Measurements from ENCODE around the gene ACP2.
"Not testable (repeated sequence)": the region's sequence is repeated elsewhere in the genome, so short reads cannot be mapped to it uniquely, and the experiment has no call there.

Gene ACP2

DNA sequence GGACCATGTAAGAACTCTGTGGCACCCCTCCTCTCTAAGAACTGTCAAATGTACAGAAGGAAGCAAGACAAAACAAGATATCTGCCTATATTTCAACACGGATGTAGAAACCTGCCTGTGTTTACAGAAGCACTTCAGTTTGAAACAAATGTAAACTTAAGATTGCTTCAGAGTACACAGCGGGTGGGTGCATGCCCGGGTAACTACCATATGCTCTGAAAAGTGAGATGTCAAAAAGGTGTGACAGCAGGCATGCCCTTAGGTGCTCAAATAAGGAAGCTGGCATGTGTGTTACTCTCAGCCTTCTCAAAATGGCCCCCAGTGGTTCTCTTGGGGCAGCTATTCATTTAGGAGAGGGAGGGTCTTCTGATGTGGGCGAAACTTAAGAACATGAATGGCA is 5.2 kb downstream of the ACP2 start:
- DNase-seq (ENCODE audit: low read depth), result no peak

DNA sequence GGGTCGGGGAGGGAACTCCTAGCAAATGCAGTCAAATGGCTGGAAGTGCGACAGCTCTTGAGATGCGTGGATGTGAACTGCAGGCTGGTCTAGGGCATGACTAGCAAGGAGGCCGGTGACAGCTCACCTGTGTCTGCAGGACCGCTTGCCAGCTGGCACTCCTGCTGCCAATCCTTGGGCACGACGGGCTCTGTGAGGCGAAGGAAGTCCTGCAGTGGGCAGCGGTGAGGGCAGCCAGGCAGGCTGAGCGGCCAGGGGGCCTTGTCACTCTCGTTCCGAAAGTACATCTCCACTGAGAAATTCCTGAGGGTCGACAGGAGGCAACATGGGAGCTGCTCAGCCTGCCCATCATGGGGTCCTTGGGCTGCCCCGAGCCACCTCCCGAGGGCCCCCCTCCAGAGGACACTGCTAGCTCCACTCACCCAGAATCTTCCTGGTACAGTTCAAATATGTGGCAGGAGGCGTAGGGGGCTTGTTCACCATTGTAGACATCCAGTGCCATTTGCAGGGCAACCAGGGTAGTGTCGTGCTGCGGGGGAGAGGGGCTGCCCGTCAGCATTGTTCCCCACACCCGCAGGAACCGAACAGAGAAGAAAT is 5.9 kb downstream of the ACP2 start:
- no peak for DNase-seq (ENCODE audit: low read depth)

DNA sequence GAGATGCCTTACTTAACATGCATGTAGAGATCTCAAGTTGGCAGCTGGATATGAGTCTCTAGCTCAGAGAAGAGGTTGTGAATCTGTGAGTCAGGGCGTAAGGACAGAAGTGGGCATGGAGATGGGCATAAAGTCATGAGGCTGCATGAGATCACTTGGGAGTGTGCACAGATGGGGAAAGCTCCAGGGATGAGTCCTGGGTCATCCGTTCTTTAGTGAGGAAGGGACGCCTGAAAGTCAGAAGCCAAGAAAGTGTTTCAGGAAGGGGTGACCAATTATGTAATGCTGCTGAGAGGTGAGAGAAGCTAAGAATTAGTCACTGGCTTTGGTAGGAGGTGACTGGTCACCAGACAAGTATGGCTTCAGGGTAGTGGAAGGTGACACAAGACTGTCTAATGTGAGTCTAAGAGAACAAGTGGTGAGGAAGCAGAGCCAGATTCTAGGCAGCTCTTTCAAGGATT is 6.7 kb downstream of the ACP2 start:
- no peak for DNase-seq (ENCODE audit: low read depth)

DNA sequence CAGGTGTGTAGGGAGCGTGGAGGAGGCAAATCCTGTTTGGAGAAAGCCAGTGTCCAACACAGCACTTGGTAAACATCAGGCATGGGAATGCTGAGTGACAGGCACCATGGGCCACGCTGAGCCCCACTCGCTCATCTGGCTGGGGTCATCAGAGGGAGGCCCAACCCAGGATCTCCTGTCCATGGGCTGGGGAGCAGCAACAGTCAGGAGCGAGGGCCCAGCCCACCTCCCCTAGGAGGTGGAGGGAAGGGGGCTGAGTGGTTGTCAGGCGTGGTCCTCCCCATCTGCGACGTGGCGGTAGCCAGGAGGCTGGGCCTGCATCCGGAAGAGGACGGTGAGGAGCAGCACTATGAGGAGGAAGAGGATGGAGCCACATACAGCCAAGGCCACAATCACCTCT is 8.8 kb downstream of the ACP2 start:
- no peak for DNase-seq (ENCODE audit: low read depth)

DNA sequence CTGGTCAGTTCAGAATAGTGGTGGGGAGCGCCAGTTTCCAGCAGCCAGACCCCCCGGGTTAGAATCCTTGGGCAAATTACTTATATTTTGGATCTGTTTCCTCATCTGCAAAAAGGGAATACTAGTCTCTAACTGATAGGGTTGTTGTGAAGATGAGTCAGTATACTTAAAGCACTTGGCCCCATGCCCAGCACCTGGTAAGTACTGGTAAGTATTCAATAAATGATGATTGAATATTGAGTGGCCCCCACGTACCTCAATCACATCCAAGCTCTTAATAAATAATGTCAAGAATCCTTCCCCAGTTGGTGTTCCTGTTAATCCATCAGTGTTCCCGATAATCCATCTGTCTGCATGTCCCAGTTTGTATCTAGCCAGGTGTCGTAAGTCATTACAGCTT is 12.1 kb downstream of the ACP2 start:
- no peak for DNase-seq (ENCODE audit: low read depth)

DNA sequence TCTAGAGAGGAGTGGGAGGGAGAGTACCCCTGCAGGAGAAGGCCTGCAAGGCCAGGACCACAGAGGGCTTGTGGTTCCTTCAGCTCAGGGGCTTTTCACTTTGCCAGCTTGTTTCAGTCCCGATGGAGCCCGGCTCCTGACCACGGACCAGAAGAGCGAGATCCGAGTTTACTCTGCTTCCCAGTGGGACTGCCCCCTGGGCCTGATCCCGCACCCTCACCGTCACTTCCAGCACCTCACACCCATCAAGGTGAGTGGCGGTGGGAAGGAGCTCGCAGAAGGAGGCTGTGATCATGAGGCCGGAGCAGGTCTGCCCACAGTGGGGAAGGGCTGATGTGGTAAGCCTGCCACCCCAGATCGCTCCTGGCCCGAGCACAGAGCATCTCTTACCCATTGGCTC is 13.5 kb downstream of the ACP2 start:
- no peak for DNase-seq (ENCODE audit: low read depth)

DNA sequence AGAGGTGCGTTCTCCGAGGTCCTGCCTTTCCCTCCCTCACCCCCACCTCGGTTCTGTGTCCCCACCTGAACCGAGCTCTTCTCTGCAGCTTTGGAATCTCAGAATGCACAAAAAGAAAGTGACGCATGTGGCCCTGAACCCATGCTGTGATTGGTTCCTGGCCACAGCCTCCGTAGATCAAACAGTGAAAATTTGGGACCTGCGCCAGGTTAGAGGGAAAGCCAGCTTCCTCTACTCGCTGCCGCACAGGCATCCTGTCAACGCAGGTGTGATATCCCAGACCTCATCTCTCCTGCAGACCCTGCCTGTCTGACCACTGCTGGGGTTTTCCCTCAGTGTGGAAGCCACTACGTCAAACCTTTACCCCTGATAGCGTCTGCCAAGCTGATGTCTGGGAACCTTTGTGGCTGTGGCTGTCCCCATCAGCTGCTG is 13.9 kb downstream of the ACP2 start:
- DNase-seq (ENCODE audit: low read depth), result no peak

DNA sequence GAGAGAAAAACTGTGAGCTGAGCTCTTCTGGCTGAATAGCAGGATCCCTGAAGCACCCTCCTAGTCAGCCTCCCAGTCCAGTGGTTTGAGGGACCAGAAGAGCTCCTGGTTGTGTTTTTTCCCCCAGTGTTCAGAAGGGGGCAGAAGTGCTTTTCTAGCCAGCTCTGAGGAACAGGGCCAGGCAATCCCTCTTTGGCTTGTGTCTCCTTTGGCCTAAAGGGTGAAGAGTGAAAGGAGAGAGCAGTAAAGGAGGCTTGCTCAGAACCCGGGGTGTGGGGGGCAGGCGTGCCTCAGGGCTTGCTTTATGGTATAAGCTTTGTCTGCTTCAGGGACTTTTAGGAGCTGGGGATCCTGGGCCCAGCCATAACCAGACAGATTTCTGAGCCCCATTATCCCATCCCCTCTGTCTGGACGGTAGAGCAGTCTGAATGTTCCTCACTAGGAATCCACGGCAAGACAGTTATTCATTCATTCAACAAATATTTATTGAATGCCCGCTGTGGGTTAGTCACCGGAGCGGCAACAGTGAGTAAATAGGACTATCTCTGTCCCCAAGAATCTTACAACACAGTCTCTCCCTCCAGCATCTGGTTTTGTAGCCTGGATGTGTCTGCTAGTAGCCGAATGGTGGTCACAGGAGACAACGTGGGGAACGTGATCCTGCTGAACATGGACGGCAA is 14.5 kb downstream of the ACP2 start:
- DNase-seq (ENCODE audit: low read depth), result peak; percentile 56

DNA sequence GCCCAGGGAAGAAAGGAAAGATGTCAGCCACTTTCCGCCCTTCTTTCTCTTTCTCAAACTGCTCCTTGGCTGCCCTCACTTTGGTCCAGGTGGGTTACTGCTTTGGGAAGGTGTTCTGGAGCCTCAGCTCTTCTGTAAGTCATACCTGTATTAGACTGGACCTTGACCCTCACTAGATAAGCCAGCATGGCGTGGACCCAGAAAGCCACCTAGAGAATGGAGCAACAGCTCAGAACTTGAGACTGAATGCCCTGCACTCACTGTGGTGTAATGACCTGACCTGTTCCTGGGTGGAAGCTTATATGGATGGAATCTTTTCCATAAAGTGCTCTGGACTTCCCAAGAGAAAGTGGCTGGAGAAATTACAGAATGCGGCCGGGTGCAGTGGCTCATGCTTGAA is 15.6 kb downstream of the ACP2 start:
- DNase-seq (ENCODE audit: low read depth), result no peak

DNA sequence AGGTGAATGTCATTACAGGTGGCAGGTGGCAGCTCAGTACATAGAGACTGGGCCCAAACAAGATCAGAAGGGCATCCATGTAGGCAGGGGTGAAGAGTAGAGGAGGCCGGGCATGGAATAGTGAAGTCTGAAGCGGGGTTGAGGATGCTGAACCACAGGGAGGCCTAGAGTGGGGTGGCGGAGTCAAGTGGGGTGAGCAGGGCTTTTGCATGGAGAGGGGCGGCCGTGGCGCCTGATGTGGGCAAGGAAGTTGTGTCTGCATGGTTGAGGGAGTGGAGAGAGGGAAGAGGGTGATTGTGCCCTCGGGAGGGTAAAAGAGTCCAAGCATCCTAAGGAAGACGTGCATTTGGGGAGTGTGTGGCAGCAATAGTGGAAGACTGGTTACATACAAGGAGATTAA is 19.5 kb downstream of the ACP2 start:
- no peak for DNase-seq (ENCODE audit: low read depth)

DNA sequence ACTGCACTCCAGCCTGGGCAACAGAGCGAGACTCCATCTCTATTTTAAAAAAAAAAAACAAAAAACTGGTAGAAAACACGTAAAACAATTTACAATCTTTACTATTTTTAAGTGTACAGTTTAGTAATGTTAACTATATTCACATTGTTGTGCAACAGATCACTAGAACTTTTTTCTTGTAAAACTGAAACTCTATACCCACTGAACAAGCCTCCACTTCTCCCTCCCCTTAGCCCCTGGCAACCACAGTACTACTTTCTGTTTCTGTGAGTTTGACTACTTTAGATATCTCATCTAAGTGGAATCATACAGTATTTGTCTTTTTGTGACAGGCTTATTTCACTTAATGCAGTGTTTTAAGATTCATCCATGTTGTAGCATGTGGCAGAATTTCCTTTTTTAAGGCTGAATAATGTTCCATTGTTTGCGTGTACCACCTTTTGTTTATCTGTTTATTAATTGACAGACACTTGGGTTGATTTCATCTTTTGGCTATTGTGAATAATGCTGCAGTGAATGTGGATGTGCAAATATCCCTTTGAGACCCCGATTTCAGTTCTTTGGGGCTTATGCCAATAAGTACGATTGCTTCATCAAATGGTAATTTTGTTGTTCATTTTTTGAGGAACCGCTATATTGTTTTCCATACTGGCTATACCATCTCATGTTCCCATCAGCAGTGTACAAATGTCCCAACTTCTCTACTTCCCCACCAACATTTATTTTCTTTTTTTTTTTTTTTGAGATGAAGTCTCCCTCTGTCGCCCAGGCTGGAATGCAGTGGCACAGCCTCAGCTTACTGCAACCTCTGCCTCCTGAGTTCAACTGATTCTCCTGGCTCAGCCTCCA is 22.8 kb downstream of the ACP2 start:
- no peak for DNase-seq (ENCODE audit: low read depth)

DNA sequence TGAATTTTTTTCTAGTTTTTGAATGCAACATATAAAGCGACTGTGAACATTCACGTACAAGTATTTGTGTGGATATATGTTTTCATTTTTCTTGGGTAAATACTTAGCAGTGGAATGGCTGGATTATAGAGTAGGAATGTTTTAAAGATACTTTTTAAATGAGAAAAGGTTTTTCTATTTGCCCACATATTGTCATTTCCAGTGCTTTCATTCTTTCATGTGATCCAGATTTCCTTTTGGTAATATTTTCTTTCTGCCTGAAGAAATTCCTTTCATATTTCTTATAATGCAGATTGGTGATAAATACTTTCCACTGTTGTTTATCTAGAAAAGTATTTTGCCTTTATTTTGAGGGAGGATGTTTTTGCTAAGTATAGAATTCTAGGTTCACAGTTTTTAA is 25.9 kb downstream of the ACP2 start:
- no peak for DNase-seq (ENCODE audit: low read depth)

DNA sequence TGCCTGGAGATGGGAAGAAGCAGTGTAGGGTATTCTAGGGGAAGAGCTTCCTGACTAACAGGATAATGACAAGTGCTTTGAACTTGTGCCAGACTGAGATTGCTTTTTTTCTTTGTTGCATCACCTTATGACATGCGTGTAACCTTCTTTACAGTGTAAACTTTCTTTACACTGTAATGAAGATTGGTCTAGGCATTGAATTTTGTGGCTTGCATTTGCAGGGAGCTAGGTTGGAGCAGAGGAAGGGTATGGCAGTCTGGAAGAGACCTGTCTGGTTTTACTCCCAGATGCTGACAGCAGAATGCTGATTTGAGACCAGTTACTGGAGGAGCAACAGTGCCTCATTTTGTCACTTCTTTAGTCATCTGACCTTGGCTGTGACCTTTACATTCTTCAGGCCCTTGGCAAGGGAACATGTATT is 28.2 kb downstream of the ACP2 start:
- peak; percentile 32 for DNase-seq (ENCODE audit: low read depth)

DNA sequence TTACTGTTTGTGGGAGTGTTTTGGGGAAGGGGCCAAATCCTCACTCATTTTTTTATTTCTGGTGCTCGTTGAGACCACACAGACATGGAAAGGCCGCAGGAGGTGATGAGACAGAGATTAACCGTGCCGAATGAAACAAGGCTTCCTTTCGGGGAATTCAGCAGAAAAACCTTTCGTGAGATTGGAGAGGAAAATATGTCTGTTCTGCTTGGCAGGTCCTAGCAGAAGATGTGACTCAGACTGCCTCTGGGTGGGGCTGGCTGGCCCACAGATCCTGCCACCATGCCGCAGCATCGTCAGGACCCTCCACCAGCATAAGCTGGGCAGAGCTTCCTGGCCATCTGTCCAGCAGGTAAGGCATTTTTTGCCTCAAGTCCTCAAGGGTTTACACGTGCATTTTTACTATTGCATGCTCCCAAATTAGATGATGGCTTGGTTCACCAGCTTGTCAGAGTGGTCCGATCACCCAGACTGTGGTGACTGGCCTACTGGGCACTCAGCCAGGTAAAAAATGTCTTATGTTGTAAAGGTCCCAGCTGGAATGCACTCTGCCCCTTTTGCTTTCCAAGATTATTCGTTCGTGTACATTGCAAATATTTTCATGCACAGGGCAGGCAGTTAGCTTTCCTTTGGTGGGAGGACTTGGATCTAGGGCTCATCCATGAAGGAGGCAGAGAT is 32.4 kb downstream of the ACP2 start:
- peak; percentile 34 for DNase-seq (ENCODE audit: low read depth)

DNA sequence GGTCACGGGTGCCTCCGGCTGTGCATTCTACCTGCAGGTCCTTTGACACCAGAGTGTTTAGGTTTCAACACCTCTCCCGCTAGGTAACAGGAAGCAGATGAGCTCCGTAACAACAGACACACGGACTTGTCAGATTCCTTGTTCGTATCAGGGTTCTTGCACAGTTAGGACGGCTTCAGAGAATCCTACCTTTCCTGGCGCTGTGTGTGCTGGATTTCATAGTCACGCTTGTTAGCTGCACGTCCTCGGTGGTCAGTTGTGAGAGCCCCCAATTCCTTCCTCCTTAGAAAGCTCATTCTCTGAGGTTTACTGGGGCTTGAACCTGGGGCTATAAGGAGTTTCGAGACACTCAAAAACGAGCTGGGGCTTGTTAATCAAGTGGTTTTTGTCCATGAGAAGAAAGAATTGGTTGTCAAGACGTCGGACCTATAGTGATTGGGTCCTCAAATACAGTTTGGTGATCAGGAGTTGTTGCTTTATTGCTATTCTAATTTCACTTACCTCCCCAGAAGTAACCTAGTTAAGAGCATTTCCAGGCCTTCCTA is 33.2 kb downstream of the ACP2 start:
- DNase-seq (ENCODE audit: low read depth), result no peak

DNA sequence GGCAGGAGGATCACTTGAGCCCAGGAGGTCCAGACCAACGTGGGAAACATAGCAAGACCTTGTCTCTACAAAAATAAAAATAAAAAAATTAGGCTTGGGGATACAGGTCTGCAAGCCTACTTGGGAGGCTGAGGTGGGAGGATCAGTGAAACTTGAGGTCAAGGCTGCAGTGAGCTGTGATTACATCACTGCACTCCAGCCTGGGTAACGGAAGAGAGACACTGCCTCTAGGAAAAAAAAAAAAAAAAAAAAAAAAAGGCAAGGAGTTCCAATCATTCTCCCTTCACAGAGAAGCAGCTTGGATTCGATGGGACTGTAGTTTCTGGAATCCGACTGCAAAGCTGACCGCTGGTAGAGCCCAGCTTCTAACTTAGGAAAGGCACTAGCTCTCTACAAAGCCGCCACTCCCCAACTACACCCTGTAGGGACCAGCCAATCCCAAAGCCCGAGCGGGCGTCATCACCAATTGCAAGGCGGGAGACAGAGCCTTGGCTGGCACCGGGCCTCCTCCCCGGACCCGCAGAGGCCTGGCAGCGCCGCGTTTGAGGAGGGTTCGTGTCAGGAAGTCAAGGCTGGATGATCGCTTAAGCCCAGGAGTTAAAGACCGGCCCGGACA is 34.6 kb downstream of the ACP2 start:
- peak; percentile 55 for DNase-seq (ENCODE audit: low read depth)

DNA sequence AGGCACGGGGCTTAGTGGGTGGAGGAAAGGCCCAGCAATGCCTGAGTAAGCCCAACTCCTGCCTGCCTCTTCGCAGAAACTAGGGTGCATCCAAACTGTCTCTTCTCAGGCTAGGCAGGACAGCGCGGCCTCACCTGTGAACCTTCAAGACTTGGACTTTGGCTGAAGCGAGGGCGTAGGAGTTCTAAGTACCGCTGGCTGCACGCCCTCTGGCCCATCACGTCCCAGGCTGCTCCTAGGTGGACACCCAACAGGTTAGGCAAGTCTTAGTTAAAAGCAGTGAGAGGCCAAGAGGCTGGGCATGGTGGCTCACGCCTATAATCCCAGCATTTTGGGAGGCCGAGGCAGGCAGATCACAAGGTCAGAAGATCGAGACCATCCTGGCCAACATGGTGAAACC is 35.7 kb downstream of the ACP2 start:
- DNase-seq (ENCODE audit: low read depth), result no peak

DNA sequence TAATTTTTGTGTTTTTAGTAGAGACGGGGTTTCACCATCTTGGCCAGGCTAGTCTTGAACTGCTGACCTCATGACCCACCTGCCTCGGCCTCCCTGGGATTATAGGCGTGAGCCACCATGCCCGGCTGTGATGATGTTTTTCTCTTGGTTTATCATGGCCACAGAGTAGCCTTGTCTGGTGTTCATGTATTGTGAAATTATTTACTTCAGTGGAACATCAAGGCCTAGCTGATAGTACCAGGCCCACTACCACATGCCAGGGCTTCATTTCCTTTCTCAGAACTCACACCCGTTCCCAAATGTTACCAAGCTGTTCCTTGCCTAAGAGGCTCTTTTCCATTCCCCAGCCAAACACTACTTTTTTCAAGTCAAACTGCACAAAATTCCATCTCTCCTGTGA is 40.0 kb downstream of the ACP2 start:
- no peak for DNase-seq (ENCODE audit: low read depth)

DNA sequence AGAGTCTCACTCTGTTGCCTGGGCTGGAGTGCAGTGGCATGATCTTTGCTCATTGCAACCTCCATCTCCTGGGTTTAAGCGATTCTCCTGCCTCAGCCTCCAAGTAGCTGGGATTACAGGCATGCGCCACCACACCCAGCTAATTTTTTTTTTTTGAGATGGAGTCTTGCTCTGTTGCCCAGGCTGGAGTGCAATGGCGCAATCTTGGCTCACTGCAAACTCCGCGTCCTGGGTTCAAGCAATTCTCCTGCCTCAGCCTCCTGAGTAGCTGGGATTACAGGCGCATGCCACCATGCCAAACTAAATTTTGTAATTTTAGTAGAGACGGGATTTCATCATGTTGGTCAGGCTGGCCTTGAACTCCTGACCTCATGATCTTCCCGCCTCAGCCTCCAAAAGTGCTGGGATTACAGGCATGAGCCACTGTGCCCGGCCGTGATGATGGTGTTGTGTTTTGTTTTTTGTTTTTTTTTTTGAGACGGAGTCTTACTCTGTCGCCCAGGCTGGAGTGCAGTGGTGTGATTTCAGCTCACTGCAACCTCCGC is 40.5 kb downstream of the ACP2 start:
- not testable (repeated sequence) for DNase-seq (ENCODE audit: low read depth)

DNA sequence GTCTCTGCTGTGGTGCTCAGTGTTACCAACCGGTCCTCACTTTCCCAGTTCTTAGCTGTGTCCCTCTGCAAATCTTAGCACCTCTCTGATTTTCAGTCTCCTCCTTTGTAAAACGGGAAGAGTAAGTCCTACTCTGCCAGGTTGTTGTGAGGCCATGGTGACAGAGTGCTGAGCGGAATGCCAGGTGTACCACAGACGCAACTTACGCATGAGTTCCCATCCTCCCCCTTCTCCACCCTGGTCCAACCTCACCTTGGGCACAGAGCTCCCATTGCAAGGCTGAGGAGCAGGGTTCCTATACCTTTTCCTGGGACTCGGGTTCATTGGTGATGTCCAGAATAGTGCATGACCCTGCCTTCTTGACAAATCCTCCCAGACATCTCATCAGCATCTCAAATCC is 41.2 kb downstream of the ACP2 start:
- DNase-seq (ENCODE audit: low read depth), result no peak

DNA sequence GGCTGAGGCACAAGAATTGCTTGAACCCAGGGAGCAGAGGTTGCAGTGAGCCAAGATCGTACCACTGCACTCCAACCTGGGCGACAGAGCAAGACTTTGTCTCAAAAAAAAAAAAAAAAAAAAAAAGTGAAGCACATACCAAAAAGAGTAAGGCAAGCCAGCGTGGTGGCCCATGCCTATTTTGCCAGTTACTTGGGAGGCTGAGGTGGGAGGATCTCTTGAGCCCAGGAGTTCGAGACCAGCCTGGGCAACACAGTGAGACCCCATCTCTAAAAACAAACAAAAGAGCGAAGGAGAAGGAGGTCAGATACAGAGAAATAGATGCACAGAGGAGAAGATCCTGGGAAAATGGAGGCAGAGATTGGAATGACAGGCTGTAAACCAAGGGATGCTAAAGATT is 42.0 kb downstream of the ACP2 start:
- DNase-seq (ENCODE audit: low read depth), result not testable (repeated sequence)

DNA sequence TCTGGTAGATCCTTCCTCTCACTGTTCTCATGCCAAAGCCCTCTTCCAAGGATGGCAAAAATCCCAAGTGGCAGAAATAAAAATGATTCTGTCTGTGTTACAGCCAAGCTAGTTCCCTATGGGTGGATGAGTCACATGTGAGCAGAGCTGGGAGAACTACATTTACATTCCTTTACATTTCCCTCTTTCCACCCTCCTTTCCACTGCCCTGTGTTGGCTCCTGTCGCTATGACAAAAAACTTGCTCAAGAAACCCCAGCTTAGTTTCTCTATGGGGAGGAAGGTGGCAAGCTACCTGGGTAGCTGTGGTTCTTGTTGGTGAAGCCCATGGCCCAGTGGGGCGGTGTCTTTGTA is 44.0 kb downstream of the ACP2 start:
- no peak for DNase-seq (ENCODE audit: low read depth)
